GM12878 (cell line): ENCODE measurements around the gene ZNF513.

ENCODE experiments used
- EED ChIP-seq: sonication (generic); IDR thresholded peaks from 2 replicates; pipeline ENCODE4 v1.6.1; 2016; ENCODE audit warnings: antibody characterized with exemption, low read depth
- ESRRA ChIP-seq: IDR thresholded peaks from 2 replicates; pipeline ENCODE4 v1.6.1; 2012; ENCODE audit warnings: mild to moderate bottlenecking, low read length, improper control_type of control experiment
- MEF2A ChIP-seq: IDR thresholded peaks from 2 replicates; pipeline ENCODE4 v1.6.1; 2011; ENCODE audit warnings: low read depth, mild to moderate bottlenecking, low read length, moderate library complexity; ENCODE audit not compliant: insufficient read depth
- MXI1 ChIP-seq: fragments of 150-350 bp; IDR thresholded peaks from 2 replicates; pipeline ENCODE4 v1.6.1; 2011; ENCODE audit warnings: low read depth, mild to moderate bottlenecking, inconsistent platforms, low read length, improper control_type of control experiment
- POLR2A ChIP-seq: IDR thresholded peaks from 2 replicates; pipeline ENCODE4 v1.6.1; 2011; ENCODE audit warnings: low read depth, mild to moderate bottlenecking, low read length
- POLR2AphosphoS5 ChIP-seq: IDR thresholded peaks from 2 replicates; pipeline ENCODE4 v1.6.1; 2011; ENCODE audit warnings: mild to moderate bottlenecking, low read length, inconsistent platforms
- RAD51 ChIP-seq: fragments of 450-650 bp; IDR thresholded peaks from 2 replicates; pipeline ENCODE4 v1.6.1; 2016; ENCODE audit warnings: moderate library complexity, mild to moderate bottlenecking, inconsistent platforms
- SP1 ChIP-seq: IDR thresholded peaks from one replicate; pipeline ENCODE4 v1.6.1; 2011; ENCODE audit warnings: low read depth, low read length
- ZBTB11 ChIP-seq: fragments of 450-650 bp; formaldehyde crosslinking; IDR thresholded peaks from 2 replicates; pipeline ENCODE4 v1.5.0; 2022; ENCODE audit warnings: mild to moderate bottlenecking, missing genetic modification characterization
- TF ChIP-seq, protein P1 (sequence below), 3 experiments: IDR thresholded peaks in 2 of 3; conservative IDR thresholded peaks in 1 of 3; 2 replicates each; pipeline ENCODE4 v1.5.1; 2011; ENCODE audit warnings: low read depth in 3 of 3, low read length in 3 of 3, mild to moderate bottlenecking in 3 of 3, control low read depth in 2 of 3, moderate library complexity in 2 of 3, inconsistent platforms in 1 of 3, mixed read lengths in 1 of 3; ENCODE audit not compliant: control insufficient read depth in 2 of 3, insufficient read depth in 1 of 3; ENCODE audit errors: extremely low read depth in 1 of 3

- TF ChIP-seq EED: no peak
- no peak for TF ChIP-seq MEF2A
- TF ChIP-seq POLR2A: no peak
- TF ChIP-seq SP1: no peak
- no peak for TF ChIP-seq MXI1
- no peak for TF ChIP-seq ESRRA
- TF ChIP-seq ZBTB11 (CRISPR knock-in tag): no peak
- TF ChIP-seq, protein P1, sequence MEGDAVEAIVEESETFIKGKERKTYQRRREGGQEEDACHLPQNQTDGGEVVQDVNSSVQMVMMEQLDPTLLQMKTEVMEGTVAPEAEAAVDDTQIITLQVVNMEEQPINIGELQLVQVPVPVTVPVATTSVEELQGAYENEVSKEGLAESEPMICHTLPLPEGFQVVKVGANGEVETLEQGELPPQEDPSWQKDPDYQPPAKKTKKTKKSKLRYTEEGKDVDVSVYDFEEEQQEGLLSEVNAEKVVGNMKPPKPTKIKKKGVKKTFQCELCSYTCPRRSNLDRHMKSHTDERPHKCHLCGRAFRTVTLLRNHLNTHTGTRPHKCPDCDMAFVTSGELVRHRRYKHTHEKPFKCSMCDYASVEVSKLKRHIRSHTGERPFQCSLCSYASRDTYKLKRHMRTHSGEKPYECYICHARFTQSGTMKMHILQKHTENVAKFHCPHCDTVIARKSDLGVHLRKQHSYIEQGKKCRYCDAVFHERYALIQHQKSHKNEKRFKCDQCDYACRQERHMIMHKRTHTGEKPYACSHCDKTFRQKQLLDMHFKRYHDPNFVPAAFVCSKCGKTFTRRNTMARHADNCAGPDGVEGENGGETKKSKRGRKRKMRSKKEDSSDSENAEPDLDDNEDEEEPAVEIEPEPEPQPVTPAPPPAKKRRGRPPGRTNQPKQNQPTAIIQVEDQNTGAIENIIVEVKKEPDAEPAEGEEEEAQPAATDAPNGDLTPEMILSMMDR (IDR thresholded peaks at IDR 0.05 in 2 of 3, conservative IDR thresholded peaks at IDR 0.05 in 1 of 3; ENCODE audit: control insufficient read depth in 2 of 3, extremely low read depth in 1 of 3, insufficient read depth in 1 of 3, low read depth in 3 of 3, low read length in 3 of 3): no peak
- TF ChIP-seq POLR2AphosphoS5: no peak
- TF ChIP-seq RAD51: no peak
These were observed 30.3 kb downstream of the ZNF513 start for GRCh38 chr2:27350106-27350693.
